Ascending aorta (tissue), 2 donors: ENCODE measurements around the gene AOPEP. TPM values are rescaled to one million over a fixed set of nuclear protein-coding genes. Genes with fewer than 3 reads are reported as not detected.

Experiments used
- DNase-seq, 2 donors: peaks; one replicate each; pipeline ENCODE4 v3.0.0-alpha.2; 2019; ENCODE audit warnings: low spot score in 2 of 2
- H3K27ac ChIP-seq, 2 donors: fragments of 200-600 bp; sonication (generic); one replicate each; pipeline ENCODE4 v1.5.1; 2016 to 2017; ENCODE audit warnings: mild to moderate bottlenecking in 1 of 2
- H3K27me3 ChIP-seq: fragments of 200-600 bp; sonication (generic); one replicate; pipeline ENCODE4 v1.5.1; 2017
- H3K36me3 ChIP-seq, 2 donors: fragments of 200-600 bp; sonication (generic); one replicate each; pipeline ENCODE4 v1.5.1; 2016
- H3K4me1 ChIP-seq, 2 donors: fragments of 200-600 bp; sonication (generic); one replicate each; pipeline ENCODE4 v1.5.1; 2016 to 2017; ENCODE audit warnings: mild to moderate bottlenecking in 1 of 2
- H3K4me3 ChIP-seq, 2 donors: fragments of 200-600 bp; sonication (generic); one replicate each; pipeline ENCODE4 v1.5.1; 2016 to 2017; ENCODE audit warnings: mild to moderate bottlenecking in 1 of 2
- H3K9me3 ChIP-seq, 2 donors: fragments of 200-600 bp; sonication (generic); one replicate each; pipeline ENCODE4 v1.5.1; 2016
- CTCF ChIP-seq, 3 experiments: fragments of 200-600 bp in 2 of 3; fragments of 450-650 bp in 1 of 3; sonication (generic) in 2 of 3; IDR thresholded peaks; one replicate each; pipeline ENCODE4 v1.5.1; 2016 to 2019; ENCODE audit warnings: antibody characterized with exemption in 3 of 3, mild to moderate bottlenecking in 1 of 3, moderate library complexity in 1 of 3
- intact Hi-C: fragments of 100-400 bp; cut with DNase I; formaldehyde crosslinking; loops from one replicate; pipeline ENCODE4 v1.15.1; 2023
- total RNA-seq: library from RNA; depleted of rRNA; stranded (reverse); fragments of >200 nt; gene quantifications from one replicate; pipeline ENCODE4 v1.1.0, GENCODE V29; 2016

AOPEP gene
- total RNA-seq, 1 donor from 2014 or later, result 333 TPM

DNA sequence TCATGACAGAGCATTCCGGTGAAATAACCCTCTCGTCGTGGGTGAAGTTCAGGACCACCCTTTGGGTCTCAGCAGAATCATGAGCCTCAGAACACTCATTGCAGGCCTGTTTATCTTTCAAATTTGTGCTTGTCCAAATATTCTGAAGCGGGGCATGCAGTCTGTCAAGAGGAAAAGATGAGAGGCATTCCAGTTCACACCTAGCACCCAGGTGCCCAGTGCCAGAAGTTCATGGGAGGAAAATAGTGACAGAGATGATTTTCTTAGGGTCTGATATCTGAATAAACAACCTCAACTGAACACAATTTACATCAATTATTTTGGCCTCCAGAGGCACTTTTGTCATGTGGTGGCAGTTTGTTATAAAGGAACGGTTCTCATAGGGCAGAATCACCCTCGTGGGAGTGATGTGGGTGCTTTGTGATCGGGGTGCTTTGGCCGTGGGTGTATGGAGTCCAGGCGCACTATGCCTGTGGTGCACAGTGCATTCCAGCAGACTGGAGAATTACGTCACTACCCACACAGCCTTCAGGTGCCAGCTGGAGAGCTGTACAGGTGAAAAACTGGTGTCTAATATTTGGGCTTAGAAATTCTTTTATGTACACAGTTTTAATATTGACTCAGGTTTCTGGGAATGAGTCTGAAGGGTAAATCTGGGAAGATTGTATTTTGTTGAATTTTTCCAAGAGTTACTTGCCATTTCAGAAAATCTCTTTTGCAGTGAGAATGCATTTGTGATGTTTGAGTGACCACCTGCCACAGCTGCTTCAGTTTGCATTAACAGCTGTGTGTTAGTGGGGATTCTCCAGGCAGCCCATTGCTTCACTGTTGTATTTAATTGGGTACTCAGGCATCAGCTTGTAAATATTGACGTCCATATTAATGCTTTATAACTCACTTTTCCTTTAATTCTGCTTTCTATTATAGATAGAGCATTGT lies 301.7 kb downstream of the AOPEP start:
- peaks cover 0 to 8% of the 10 kb centered on the region in 2 donors for H3K36me3 ChIP-seq
- TF ChIP-seq CTCF (IDR thresholded peaks at IDR 0.05), result no peak
- intact Hi-C loops, result loop anchor here (2.0 to 5.0 kb wide), 2 partner anchors 17 to 54 kb away; no protein-coding TSS in a partner anchor
- H3K4me1 ChIP-seq, result peaks cover 21 to 90% of the 10 kb centered on the region in 2 donors
- peak overlapping the region; percentile 72 to 99 for H3K27ac ChIP-seq
- no peaks in the 10 kb centered on the region for H3K9me3 ChIP-seq
- DNase-seq, result no peak
- peak overlapping the region in 1 of 2 donors; percentile 20 for H3K4me3 ChIP-seq
- no peaks in the 10 kb centered on the region for H3K27me3 ChIP-seq

- H3K4me3 ChIP-seq, result peak overlapping the region in 1 of 2 donors; percentile 20
These were observed 302.3 kb downstream of the AOPEP start for GRCh38 chr9:95028853-95029219.

DNA sequence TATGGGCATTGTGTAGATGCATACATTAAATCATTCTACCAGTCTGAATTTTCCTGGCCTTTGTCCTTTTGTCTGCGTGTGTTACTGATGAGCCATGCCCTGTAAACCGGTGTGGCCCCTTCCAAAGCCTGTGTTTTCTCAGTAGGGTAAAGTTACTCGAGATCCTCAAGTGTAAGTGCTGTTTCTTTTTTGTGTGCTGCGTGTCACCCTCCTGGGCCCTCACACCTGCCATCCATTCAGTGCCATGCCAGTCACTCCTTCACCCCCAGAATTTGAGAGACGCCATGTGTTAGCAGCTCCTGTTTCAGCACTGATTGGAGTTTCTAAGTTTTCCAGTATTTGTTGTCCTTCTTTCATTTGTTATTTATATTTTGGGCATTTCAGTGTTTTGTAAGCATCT lies 302.8 kb downstream of the AOPEP start:
- H3K36me3 ChIP-seq, result peaks cover 0 to 8% of the 10 kb centered on the region in 2 donors
- peaks cover 21 to 90% of the 10 kb centered on the region in 2 donors for H3K4me1 ChIP-seq
- no peak for TF ChIP-seq CTCF (IDR thresholded peaks at IDR 0.05)
- peak overlapping the region in 1 of 2 donors; percentile 20 for H3K4me3 ChIP-seq
- intact Hi-C loops, result loop anchor here (2.0 to 5.0 kb wide), 2 partner anchors 16 to 53 kb away; no protein-coding TSS in a partner anchor
- no peaks in the 10 kb centered on the region for H3K27me3 ChIP-seq
- no peaks in the 10 kb centered on the region for H3K9me3 ChIP-seq
- H3K27ac ChIP-seq, result peak overlapping the region; percentile 72 to 99
- no peak for DNase-seq

More at GRCh38 chr9:95028853-95029219, 302.3 kb downstream of the AOPEP start:
- Histone ChIP-seq H3K27me3 (no peaks in the 10 kb centered on the region), H3K4me1 (peaks cover 21 to 90% of the 10 kb centered on the region in 2 donors), H3K36me3 (peaks cover 0 to 8% of the 10 kb centered on the region in 2 donors), H3K27ac (peak overlapping the region; percentile 72 to 99), H3K9me3 (no peaks in the 10 kb centered on the region)
- intact Hi-C loops, result loop anchor here (2.0 to 5.0 kb wide), 2 partner anchors 16 to 53 kb away; no protein-coding TSS in a partner anchor
- TF ChIP-seq CTCF (IDR thresholded peaks at IDR 0.05), result no peak
- no peak for DNase-seq

- no peak for TF ChIP-seq CTCF (IDR thresholded peaks at IDR 0.05)
- intact Hi-C loops, result loop anchor here (2.0 to 5.0 kb wide), 2 partner anchors 15 to 53 kb away; no protein-coding TSS in a partner anchor
- Histone ChIP-seq H3K4me1 (peaks cover 21 to 88% of the 10 kb centered on the region in 2 donors), H3K9me3 (no peaks in the 10 kb centered on the region), H3K4me3 (peak overlapping the region in 1 of 2 donors; percentile 20), H3K36me3 (peaks cover 0 to 8% of the 10 kb centered on the region in 2 donors), H3K27me3 (no peaks in the 10 kb centered on the region), H3K27ac (peak overlapping the region; percentile 72 to 99)
- no peak for DNase-seq
These were observed 303.2 kb downstream of the AOPEP start for GRCh38 chr9:95029720-95030119.

GRCh38 chr9:95030344-95030743 lies 303.8 kb downstream of the AOPEP start:
- Histone ChIP-seq H3K27ac (peak overlapping the region; percentile 72 to 99), H3K4me3 (peak overlapping the region; percentile 4 to 11), H3K36me3 (peaks cover 0 to 3% of the 10 kb centered on the region in 2 donors), H3K27me3 (no peaks in the 10 kb centered on the region), H3K4me1 (peaks cover 16 to 86% of the 10 kb centered on the region in 2 donors), H3K9me3 (no peaks in the 10 kb centered on the region)
- no peak for TF ChIP-seq CTCF (IDR thresholded peaks at IDR 0.05)
- intact Hi-C loops, result no loop called here
- no peak for DNase-seq
